HepG2 (cell line): ENCODE measurements around the gene NCOA3. TPM values are rescaled to one million over a fixed set of nuclear protein-coding genes. Genes with fewer than 3 reads are reported as not detected.

Experiments used
- ATRX ChIP-seq: sonication (generic); formaldehyde crosslinking; IDR thresholded peaks from 2 replicates; pipeline ENCODE4 v1.4.0; 2020; ENCODE audit warnings: missing genetic modification reagents, borderline replicate concordance
- CHD2 ChIP-seq: IDR thresholded peaks from 2 replicates; pipeline ENCODE4 v1.6.1; 2011; ENCODE audit warnings: low read depth, low read length, improper control_type of control experiment
- E2F5 ChIP-seq: sonication (generic); formaldehyde crosslinking; conservative IDR thresholded peaks from 2 replicates; pipeline ENCODE4 v1.4.0; 2020; ENCODE audit warnings: missing genetic modification reagents
- FOXA3 ChIP-seq: IDR thresholded peaks from 2 replicates; pipeline ENCODE4 v1.6.1; 2016; ENCODE audit warnings: missing genetic modification reagents, missing compliant biosample characterization
- GABPB1 ChIP-seq: IDR thresholded peaks from 2 replicates; pipeline ENCODE4 v1.6.1; 2016; ENCODE audit warnings: mild to moderate bottlenecking, missing genetic modification reagents, moderate library complexity, missing compliant biosample characterization
- HDAC2 ChIP-seq: sonication (generic); formaldehyde crosslinking; IDR thresholded peaks from 2 replicates; pipeline ENCODE4 v1.4.0; 2020; ENCODE audit warnings: missing genetic modification reagents
- KAT8 ChIP-seq: IDR thresholded peaks from 2 replicates; pipeline ENCODE4 v1.6.1; 2016; ENCODE audit warnings: missing genetic modification reagents, missing compliant biosample characterization
- MAZ ChIP-seq, 2 experiments: sonication (generic) in 1 of 2; formaldehyde crosslinking in 1 of 2; IDR thresholded peaks; 2 replicates each; pipeline versions ENCODE4 v1.5.0 to v1.6.1; 2012 to 2020; ENCODE audit warnings: low read depth in 2 of 2, mild to moderate bottlenecking in 2 of 2, borderline replicate concordance in 1 of 2, improper control_type of control experiment in 1 of 2, low read length in 1 of 2, missing genetic modification reagents in 1 of 2, moderate library complexity in 1 of 2
- POLR2G ChIP-seq: fragments of 200-400 bp; formaldehyde crosslinking; IDR thresholded peaks from 2 replicates; pipeline ENCODE4 v1.6.1; 2018; ENCODE audit warnings: mild to moderate bottlenecking, low read depth, low read length, moderate library complexity
- SKI ChIP-seq: fragments of 450-650 bp; IDR thresholded peaks from one replicate; pipeline ENCODE4 v1.6.1; 2018; ENCODE audit warnings: mild to moderate bottlenecking; ENCODE audit not compliant: partially characterized antibody
- SP2 ChIP-seq: sonication (generic); formaldehyde crosslinking; IDR thresholded peaks from 2 replicates; pipeline ENCODE4 v1.5.1; 2020; ENCODE audit warnings: mild to moderate bottlenecking, missing genetic modification reagents
- SRSF9 ChIP-seq: fragments of 200-400 bp; formaldehyde crosslinking; IDR thresholded peaks from 2 replicates; pipeline ENCODE4 v1.6.1; 2018; ENCODE audit warnings: borderline replicate concordance, mild to moderate bottlenecking, low read depth, low read length; ENCODE audit not compliant: insufficient read depth, poor library complexity, severe bottlenecking
- ZNF256 ChIP-seq: sonication (generic); formaldehyde crosslinking; conservative IDR thresholded peaks from 2 replicates; pipeline ENCODE4 v1.4.0; 2020; ENCODE audit warnings: missing genetic modification reagents
- ZNF558 ChIP-seq: sonication (generic); formaldehyde crosslinking; IDR thresholded peaks from 2 replicates; pipeline ENCODE4 v1.9.0; 2022; ENCODE audit warnings: mild to moderate bottlenecking, missing genetic modification reagents, borderline replicate concordance
- ZNF569 ChIP-seq: sonication (generic); formaldehyde crosslinking; IDR thresholded peaks from 2 replicates; pipeline ENCODE4 v1.5.0; 2020; ENCODE audit warnings: mild to moderate bottlenecking, missing genetic modification reagents, moderate library complexity, borderline replicate concordance
- ZNF883 ChIP-seq: sonication (generic); formaldehyde crosslinking; IDR thresholded peaks from 2 replicates; pipeline ENCODE4 v1.5.1; 2020; ENCODE audit warnings: mild to moderate bottlenecking, missing genetic modification reagents; ENCODE audit errors: not compliant biosample characterization
- polyA plus RNA-seq, 8 experiments: library from polyadenylated mRNA; depleted of rRNA in 3 of 8; stranded (reverse) in 7 of 8; unstranded in 1 of 8; fragments of >200 nt; fragmentation: Illumina TruSeq in 4 of 8; extraction: Trizol in 4 of 8; gene quantifications; 2 replicates each; pipeline versions ENCODE4 v1.2.1 to v1.2.3, GENCODE V29; 2011 to 2016; ENCODE audit warnings: low read depth in 4 of 8, missing spikeins in 1 of 8, mixed read lengths in 1 of 8; ENCODE audit not compliant: insufficient read depth in 1 of 8
- total RNA-seq, 5 experiments: library from RNA; depleted of rRNA; stranded (reverse); fragments of >200 nt; fragmentation: Illumina TruSeq; extraction: Trizol; gene quantifications; 2 replicates each; pipeline ENCODE4 v1.2.3, GENCODE V29; 2016; ENCODE audit warnings: low read depth in 1 of 5
- TF ChIP-seq, protein P1 (sequence below): sonication (generic); formaldehyde crosslinking; IDR thresholded peaks from 2 replicates; pipeline ENCODE4 v1.8.0; 2022; ENCODE audit warnings: mild to moderate bottlenecking, missing genetic modification reagents, borderline replicate concordance
- TF ChIP-seq, protein P2 (sequence below): sonication (generic); formaldehyde crosslinking; conservative IDR thresholded peaks from 2 replicates; pipeline ENCODE4 v1.8.0; 2022; ENCODE audit warnings: mild to moderate bottlenecking, moderate library complexity, missing genetic modification reagents
- TF ChIP-seq, protein P3 (sequence below): sonication (generic); formaldehyde crosslinking; IDR thresholded peaks from 2 replicates; pipeline ENCODE4 v1.4.0; 2020; ENCODE audit warnings: missing genetic modification reagents
- TF ChIP-seq, protein P4 (sequence below): sonication (generic); formaldehyde crosslinking; IDR thresholded peaks from 2 replicates; pipeline ENCODE4 v1.4.0; 2020; ENCODE audit warnings: mild to moderate bottlenecking, missing genetic modification reagents

The NCOA3 gene
- total and polyA plus RNA-seq, 2 of the 13 experiments (the other 11 are each of a cell fraction or from before 2014, with no cell fraction given) = 35.0 to 56.8 TPM

DNA sequence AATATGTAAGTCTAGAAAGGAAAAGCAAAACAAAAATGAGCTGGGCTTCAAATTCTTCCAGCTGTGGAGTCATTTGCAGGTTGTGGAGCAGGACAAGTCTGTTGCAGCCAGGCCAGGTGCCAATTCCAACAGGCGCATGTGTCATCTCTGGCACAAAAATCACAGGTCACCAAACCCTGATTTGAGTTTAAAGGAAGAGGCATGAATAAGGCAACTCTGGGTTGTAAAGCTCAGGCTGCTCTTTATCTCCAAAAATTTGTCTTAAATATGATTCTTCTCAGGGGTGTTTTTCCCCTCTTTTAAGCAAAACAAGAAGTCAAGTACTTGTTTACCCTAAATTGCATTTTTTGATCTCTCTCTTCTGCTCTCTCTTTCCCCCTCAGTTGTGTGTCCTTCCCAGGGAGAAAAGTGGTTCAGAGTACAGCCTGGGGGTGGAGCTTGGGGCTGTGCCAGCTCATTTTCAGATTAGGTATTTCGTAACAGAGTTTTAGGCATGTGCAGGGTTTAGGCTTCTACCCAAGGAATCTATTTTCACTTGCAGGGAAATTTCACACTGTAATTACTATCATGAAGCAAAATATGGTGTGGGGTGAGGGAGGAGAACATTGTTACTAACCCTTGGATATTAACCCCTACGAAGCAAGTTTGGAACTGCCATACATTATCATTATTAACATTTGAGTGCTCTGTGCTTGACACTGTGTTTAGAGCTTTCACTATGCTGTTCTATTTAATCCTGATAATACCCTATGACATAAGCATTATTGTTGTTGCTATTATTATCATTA lies 8.3 kb upstream of the NCOA3 start (continued):
- TF ChIP-seq ZNF883 (CRISPR knock-in tag) (no peak), POLR2G (peak; percentile 59), MAZ (IDR thresholded peaks at IDR 0.05; ENCODE audit: borderline replicate concordance, low read depth, low read length) (peak; percentile 33; the same call in 1 of the 2 replicates), MAZ (CRISPR knock-in tag; IDR thresholded peaks at IDR 0.05; ENCODE audit: low read depth) (no peak), ZNF256 (CRISPR knock-in tag) (no peak), SP2 (no peak), ZNF569 (CRISPR knock-in tag) (no peak; the same call in 1 of the 2 replicates), E2F5 (CRISPR knock-in tag) (no peak), ATRX (no peak), GABPB1 (CRISPR knock-in tag) (no peak), CHD2 (no peak), HDAC2 (peak; percentile 70), SRSF9 (no peak), ZNF558 (CRISPR knock-in tag) (no peak), FOXA3 (CRISPR knock-in tag) (peak; percentile 75), KAT8 (CRISPR knock-in tag) (no peak; the same call in 1 of the 2 replicates), SKI (no peak)
- TF ChIP-seq, protein P1, sequence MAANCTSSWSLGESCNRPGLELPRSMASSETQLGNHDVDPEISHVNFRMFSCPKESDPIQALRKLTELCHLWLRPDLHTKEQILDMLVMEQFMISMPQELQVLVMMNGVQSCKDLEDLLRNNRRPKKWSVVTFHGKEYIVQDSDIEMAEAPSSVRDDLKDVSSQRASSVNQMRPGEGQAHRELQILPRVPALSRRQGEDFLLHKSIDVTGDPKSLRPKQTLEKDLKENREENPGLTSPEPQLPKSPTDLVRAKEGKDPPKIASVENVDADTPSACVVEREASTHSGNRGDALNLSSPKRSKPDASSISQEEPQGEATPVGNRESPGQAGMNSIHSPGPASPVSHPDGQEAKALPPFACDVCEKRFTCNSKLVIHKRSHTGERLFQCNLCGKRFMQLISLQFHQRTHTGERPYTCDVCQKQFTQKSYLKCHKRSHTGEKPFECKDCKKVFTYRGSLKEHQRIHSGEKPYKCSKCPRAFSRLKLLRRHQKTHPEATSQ (CRISPR knock-in tag) = 0 out of 2 replicates have a peak, but pooled peaks have one; percentile 69
- TF ChIP-seq, protein P2, sequence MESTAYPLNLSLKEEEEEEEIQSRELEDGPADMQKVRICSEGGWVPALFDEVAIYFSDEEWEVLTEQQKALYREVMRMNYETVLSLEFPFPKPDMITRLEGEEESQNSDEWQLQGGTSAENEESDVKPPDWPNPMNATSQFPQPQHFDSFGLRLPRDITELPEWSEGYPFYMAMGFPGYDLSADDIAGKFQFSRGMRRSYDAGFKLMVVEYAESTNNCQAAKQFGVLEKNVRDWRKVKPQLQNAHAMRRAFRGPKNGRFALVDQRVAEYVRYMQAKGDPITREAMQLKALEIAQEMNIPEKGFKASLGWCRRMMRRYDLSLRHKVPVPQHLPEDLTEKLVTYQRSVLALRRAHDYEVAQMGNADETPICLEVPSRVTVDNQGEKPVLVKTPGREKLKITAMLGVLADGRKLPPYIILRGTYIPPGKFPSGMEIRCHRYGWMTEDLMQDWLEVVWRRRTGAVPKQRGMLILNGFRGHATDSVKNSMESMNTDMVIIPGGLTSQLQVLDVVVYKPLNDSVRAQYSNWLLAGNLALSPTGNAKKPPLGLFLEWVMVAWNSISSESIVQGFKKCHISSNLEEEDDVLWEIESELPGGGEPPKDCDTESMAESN (CRISPR knock-in tag) = no peak
- TF ChIP-seq, protein P3, sequence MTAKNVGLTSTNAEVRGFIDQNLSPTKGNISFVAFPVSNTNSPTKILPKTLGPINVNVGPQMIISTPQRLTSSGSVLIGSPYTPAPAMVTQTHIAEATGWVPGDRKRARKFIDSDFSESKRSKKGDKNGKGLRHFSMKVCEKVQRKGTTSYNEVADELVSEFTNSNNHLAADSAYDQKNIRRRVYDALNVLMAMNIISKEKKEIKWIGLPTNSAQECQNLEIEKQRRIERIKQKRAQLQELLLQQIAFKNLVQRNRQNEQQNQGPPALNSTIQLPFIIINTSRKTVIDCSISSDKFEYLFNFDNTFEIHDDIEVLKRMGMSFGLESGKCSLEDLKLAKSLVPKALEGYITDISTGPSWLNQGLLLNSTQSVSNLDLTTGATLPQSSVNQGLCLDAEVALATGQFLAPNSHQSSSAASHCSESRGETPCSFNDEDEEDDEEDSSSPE (CRISPR knock-in tag) = peak; percentile 33; the same call in 1 of the 2 replicates
- TF ChIP-seq, protein P4, sequence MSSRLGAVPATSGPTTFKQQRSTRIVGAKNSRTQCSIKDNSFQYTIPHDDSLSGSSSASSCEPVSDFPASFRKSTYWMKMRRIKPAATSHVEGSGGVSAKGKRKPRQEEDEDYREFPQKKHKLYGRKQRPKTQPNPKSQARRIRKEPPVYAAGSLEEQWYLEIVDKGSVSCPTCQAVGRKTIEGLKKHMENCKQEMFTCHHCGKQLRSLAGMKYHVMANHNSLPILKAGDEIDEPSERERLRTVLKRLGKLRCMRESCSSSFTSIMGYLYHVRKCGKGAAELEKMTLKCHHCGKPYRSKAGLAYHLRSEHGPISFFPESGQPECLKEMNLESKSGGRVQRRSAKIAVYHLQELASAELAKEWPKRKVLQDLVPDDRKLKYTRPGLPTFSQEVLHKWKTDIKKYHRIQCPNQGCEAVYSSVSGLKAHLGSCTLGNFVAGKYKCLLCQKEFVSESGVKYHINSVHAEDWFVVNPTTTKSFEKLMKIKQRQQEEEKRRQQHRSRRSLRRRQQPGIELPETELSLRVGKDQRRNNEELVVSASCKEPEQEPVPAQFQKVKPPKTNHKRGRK (CRISPR knock-in tag) = no peak
